CD4-positive, alpha-beta memory T cell (primary cell): ENCODE data around the gene TBC1D25. TPM values are rescaled to one million over a fixed set of nuclear protein-coding genes. Genes with fewer than 3 reads are reported as not detected.

Source experiments
- CTCF ChIA-PET: fragments of 350-600 bp; sonication (Branson Sonifier 250); formaldehyde crosslinking; loops from one replicate; lab custom pipeline; 2021; ENCODE audit warnings: inconsistent platforms; ENCODE audit not compliant: partially characterized antibody; lab: Charles Lee
- POLR2A ChIA-PET: fragments of 350-600 bp; sonication (Branson Sonifier 250); formaldehyde crosslinking; loops from one replicate; lab custom pipeline; 2021; ENCODE audit not compliant: partially characterized antibody; lab: Charles Lee
- DNase-seq, 5 donors: peaks; one replicate each; pipeline versions ENCODE4 v3.0.0 to v3.0.0-alpha.2; 2020 to 2022; ENCODE audit warnings: mixed read lengths in 1 of 5
- H3K27ac ChIP-seq: one replicate; pipeline ENCODE4 v1.7.0; 2013; ENCODE audit warnings: low read depth, low read length
- H3K27me3 ChIP-seq: 2 replicates; pipeline ENCODE4 v1.7.0; 2013; ENCODE audit warnings: mild to moderate bottlenecking, low read length, moderate library complexity; ENCODE audit not compliant: insufficient read depth
- H3K36me3 ChIP-seq: 2 replicates; pipeline ENCODE4 v1.7.0; 2013; ENCODE audit warnings: mild to moderate bottlenecking, low read length, moderate library complexity; ENCODE audit not compliant: insufficient read depth
- H3K4me1 ChIP-seq: 2 replicates; pipeline ENCODE4 v1.7.0; 2013; ENCODE audit warnings: mild to moderate bottlenecking, low read length, moderate library complexity; ENCODE audit not compliant: insufficient read depth
- H3K4me3 ChIP-seq, 2 donors: one replicate each; pipeline ENCODE4 v1.7.0; 2013; ENCODE audit warnings: low read length in 2 of 2, mild to moderate bottlenecking in 1 of 2
- H3K9me3 ChIP-seq, 2 donors: one replicate each; pipeline ENCODE4 v1.7.0; 2013; ENCODE audit warnings: low read length in 2 of 2, control low read depth in 1 of 2; ENCODE audit not compliant: control insufficient read depth in 1 of 2
- H3K27ac Mint-ChIP-seq, 7 donors: one replicate each; pipeline ENCODE4 v1.8.0; 2020 to 2021; ENCODE audit warnings: mixed read lengths in 7 of 7, mild to moderate bottlenecking in 6 of 7, inconsistent platforms in 3 of 7, moderate library complexity in 3 of 7
- H3K27me3 Mint-ChIP-seq, 2 donors: one replicate each; pipeline ENCODE4 v1.8.0; 2020 to 2021; ENCODE audit warnings: mixed read lengths in 2 of 2
- H3K36me3 Mint-ChIP-seq, 2 donors: one replicate each; pipeline ENCODE4 v1.8.0; 2020 to 2021; ENCODE audit warnings: mixed read lengths in 2 of 2, inconsistent platforms in 1 of 2, mild to moderate bottlenecking in 1 of 2
- H3K4me1 Mint-ChIP-seq, 4 donors: one replicate each; pipeline ENCODE4 v1.8.0; 2020 to 2021; ENCODE audit warnings: mixed read lengths in 4 of 4, mild to moderate bottlenecking in 1 of 4
- H3K4me3 Mint-ChIP-seq, 8 donors: one replicate each; pipeline ENCODE4 v1.8.0; 2020 to 2021; ENCODE audit warnings: mixed read lengths in 8 of 8, mild to moderate bottlenecking in 7 of 8, moderate library complexity in 6 of 8, inconsistent platforms in 3 of 8
- H3K9me3 Mint-ChIP-seq, 8 donors: one replicate each; pipeline ENCODE4 v1.8.0; 2020 to 2021; ENCODE audit warnings: mixed read lengths in 8 of 8, mild to moderate bottlenecking in 5 of 8, inconsistent platforms in 3 of 8, moderate library complexity in 1 of 8
- intact Hi-C: fragments of 100-400 bp; cut with micrococcal nuclease; formaldehyde crosslinking; loops from one replicate; pipeline ENCODE4 v1.15.1; 2023
- polyA plus RNA-seq, 2 donors: library from polyadenylated mRNA; unstranded; fragments of 300-500 nt; fragmentation: Illumina TruSeq; gene quantifications; one replicate each; pipeline ENCODE4 v1.2.3, GENCODE V29; 2021
- total RNA-seq, 2 experiments: library from RNA; stranded (reverse); gene quantifications; one replicate each; pipeline ENCODE4 v1.2.3, GENCODE V29; 2021

TBC1D25 gene
- total and polyA plus RNA-seq, 4 experiments from 2014 or later, result 18.6 to 24.5 (median 22.0) TPM

GRCh38 chrX:48573690-48574269 is 34.3 kb downstream of the TBC1D25 start:
- H3K27ac Mint-ChIP-seq, result peak overlapping the region; percentile 97 to 100 (median 98)
- H3K27ac ChIP-seq, result peak overlapping the region; percentile 96
- no peaks in the 10 kb centered on the region for H3K27me3 ChIP-seq
- peak overlapping the region; percentile 30 to 81 for H3K4me3 ChIP-seq
- DNase-seq, result peak in 1 of 5 donors; percentile 78
- H3K36me3 ChIP-seq, result peaks cover 32% of the 10 kb centered on the region
- POLR2A ChIA-PET, result interaction anchor here (0.9 to 2.9 kb wide), 29 partner anchors 10 to 1356 kb away, joined by 3 to 49 read pairs (median 5); partner anchors contain the start of genes EBP, ELK1, FTSJ1 and HDAC6
- peaks cover 7 to 30% (median 16%) of the 10 kb centered on the region in 4 donors for H3K4me1 Mint-ChIP-seq
- peaks cover 9 to 39% of the 10 kb centered on the region in 2 donors for H3K36me3 Mint-ChIP-seq
- no peaks in the 10 kb centered on the region for H3K27me3 Mint-ChIP-seq
- CTCF ChIA-PET, result interaction anchor here (1.2 to 1.7 kb wide), 2 partner anchors 26 to 34 kb away, joined by 3 to 9 read pairs; partner anchors contain the start of gene TBC1D25
- no peaks in the 10 kb centered on the region for H3K9me3 ChIP-seq
- H3K9me3 Mint-ChIP-seq, result peaks cover 0 to 6% (median 0%) of the 10 kb centered on the region in 8 donors
- H3K4me3 Mint-ChIP-seq, result peak overlapping the region; percentile 89 to 99 (median 97)
- intact Hi-C loops, result loop anchor here (1.0 kb wide), 5 partner anchors 24 to 490 kb away; partner anchors contain the start of genes FTSJ1, TBC1D25 and WDR13
- H3K4me1 ChIP-seq, result peaks cover 17% of the 10 kb centered on the region

- intact Hi-C loops, result loop anchor here (1.0 kb wide), 5 partner anchors 23 to 491 kb away; partner anchors contain the start of genes FTSJ1, TBC1D25 and WDR13
- H3K9me3 Mint-ChIP-seq, result peaks cover 0 to 6% (median 0%) of the 10 kb centered on the region in 8 donors
- H3K36me3 Mint-ChIP-seq, result peaks cover 12 to 44% of the 10 kb centered on the region in 2 donors
- peaks cover 35% of the 10 kb centered on the region for H3K36me3 ChIP-seq
- peak within 1 kb of the TSS; percentile 89 to 99 (median 97) for H3K4me3 Mint-ChIP-seq
- DNase-seq, result peak; percentile 90 to 97 (median 95)
- POLR2A ChIA-PET, result interaction anchor here (0.9 to 2.9 kb wide), 30 partner anchors 9 to 1357 kb away, joined by 3 to 49 read pairs (median 5); partner anchors contain the start of genes EBP, ELK1, FTSJ1 and HDAC6
- H3K27ac ChIP-seq, result peak within 1 kb of the TSS; percentile 96
- CTCF ChIA-PET, result interaction anchor here (1.7 kb wide), 1 partner anchor 35 kb away, joined by 9 read pairs; the partner anchor contains the start of gene TBC1D25
- H3K27me3 Mint-ChIP-seq, result no peaks in the 10 kb centered on the region
- H3K27me3 ChIP-seq, result no peaks in the 10 kb centered on the region
- H3K9me3 ChIP-seq, result no peaks in the 10 kb centered on the region
- peaks cover 17% of the 10 kb centered on the region for H3K4me1 ChIP-seq
- H3K4me3 ChIP-seq, result peak within 1 kb of the TSS; percentile 42 to 81
- peak within 1 kb of the TSS; percentile 97 to 100 (median 98) for H3K27ac Mint-ChIP-seq
- peaks cover 7 to 31% (median 18%) of the 10 kb centered on the region in 4 donors for H3K4me1 Mint-ChIP-seq
These were observed 35.1 kb downstream of the TBC1D25 start, which contains the start of gene RBM3 for GRCh38 chrX:48574270-48575266. Gene RBM3 (plus strand): TSS chrX:48574484. CDS start chrX:48575181, 697 bp downstream.

- DNase-seq, result no peak
- ChIA-PET POLR2A (interaction anchor here (0.8 to 2.9 kb wide), 6 partner anchors 8 to 226 kb away, joined by 3 to 49 read pairs (median 6); partner anchors contain the start of genes HDAC6 and TBC1D25), CTCF (interaction anchor here (0.9 kb wide), 1 partner anchor 36 kb away, joined by 3 read pairs; the partner anchor contains the start of gene TBC1D25)
- Histone ChIP-seq H3K4me1 (peaks cover 17% of the 10 kb centered on the region), H3K27ac (peak overlapping the region; percentile 96), H3K4me3 (peak overlapping the region in 1 of 2 donors; percentile 81), H3K9me3 (no peaks in the 10 kb centered on the region), H3K27me3 (no peaks in the 10 kb centered on the region), H3K36me3 (peaks cover 35% of the 10 kb centered on the region)
- peaks cover 7 to 35% (median 18%) of the 10 kb centered on the region in 4 donors for H3K4me1 Mint-ChIP-seq
- H3K27ac Mint-ChIP-seq, result peak overlapping the region; percentile 62 to 100 (median 80)
- peaks cover 12 to 48% of the 10 kb centered on the region in 2 donors for H3K36me3 Mint-ChIP-seq
- peaks cover 0 to 6% (median 0%) of the 10 kb centered on the region in 8 donors for H3K9me3 Mint-ChIP-seq
- no peaks in the 10 kb centered on the region for H3K27me3 Mint-ChIP-seq
- intact Hi-C loops, result no loop called here
- H3K4me3 Mint-ChIP-seq, result peak overlapping the region; percentile 52 to 98 (median 92)
These were observed 36.1 kb downstream of the TBC1D25 start for GRCh38 chrX:48575642-48576041.

- Mint-ChIP-seq H3K4me1 (peaks cover 7 to 35% (median 18%) of the 10 kb centered on the region in 4 donors), H3K27ac (peak overlapping the region; percentile 53 to 100 (median 80)), H3K27me3 (no peaks in the 10 kb centered on the region), H3K9me3 (peaks cover 0 to 6% (median 0%) of the 10 kb centered on the region in 8 donors), H3K36me3 (peaks cover 12 to 48% of the 10 kb centered on the region in 2 donors), H3K4me3 (peak overlapping the region in 7 of 8 donors; percentile 20 to 69 (median 33))
- Histone ChIP-seq H3K27ac (peak overlapping the region; percentile 96), H3K9me3 (no peaks in the 10 kb centered on the region), H3K27me3 (no peaks in the 10 kb centered on the region), H3K36me3 (peaks cover 35% of the 10 kb centered on the region), H3K4me1 (peaks cover 17% of the 10 kb centered on the region), H3K4me3 (no peak overlapping the region)
- CTCF ChIA-PET, result interaction anchor here (0.9 kb wide), 1 partner anchor 37 kb away, joined by 3 read pairs; the partner anchor contains the start of gene TBC1D25
- intact Hi-C loops, result no loop called here
- DNase-seq, result no peak
- POLR2A ChIA-PET, result interaction anchor here (0.8 to 2.9 kb wide), 3 partner anchors 7 to 36 kb away, joined by 3 to 49 read pairs (median 5); partner anchors contain the start of gene TBC1D25
These were observed 36.6 kb downstream of the TBC1D25 start for GRCh38 chrX:48576108-48576507.

GRCh38 chrX:48578661-48579128 is 39.2 kb downstream of the TBC1D25 start:
- Histone ChIP-seq H3K4me1 (peaks cover 17% of the 10 kb centered on the region), H3K27me3 (no peaks in the 10 kb centered on the region), H3K9me3 (no peaks in the 10 kb centered on the region), H3K4me3 (no peak overlapping the region), H3K27ac (no peak overlapping the region), H3K36me3 (peaks cover 35% of the 10 kb centered on the region)
- Mint-ChIP-seq H3K36me3 (peaks cover 12 to 48% of the 10 kb centered on the region in 2 donors), H3K27ac (peak overlapping the region in 3 of 7 donors; percentile 19 to 65 (median 39)), H3K4me3 (peak overlapping the region in 1 of 8 donors; percentile 20), H3K27me3 (no peaks in the 10 kb centered on the region), H3K4me1 (peaks cover 6 to 34% (median 19%) of the 10 kb centered on the region in 4 donors), H3K9me3 (peaks cover 0 to 6% (median 0%) of the 10 kb centered on the region in 8 donors)
- intact Hi-C loops, result no loop called here
- ChIA-PET CTCF (interaction anchor here (1.0 kb wide), 1 partner anchor 70 kb away, joined by 3 read pairs; no protein-coding TSS in a partner anchor), POLR2A (interaction anchor here (0.6 to 1.6 kb wide), 5 partner anchors 8 to 313 kb away, joined by 3 to 5 read pairs (median 3); partner anchors contain the start of gene WAS)
- DNase-seq, result no peak

- peaks cover 17% of the 10 kb centered on the region for H3K4me1 ChIP-seq
- Mint-ChIP-seq H3K9me3 (peaks cover 0 to 4% (median 0%) of the 10 kb centered on the region in 8 donors), H3K4me1 (peaks cover 2 to 28% (median 15%) of the 10 kb centered on the region in 4 donors), H3K27ac (peak overlapping the region in 4 of 7 donors; percentile 1 to 79 (median 52)), H3K27me3 (no peaks in the 10 kb centered on the region), H3K4me3 (no peak overlapping the region), H3K36me3 (peaks cover 12 to 45% of the 10 kb centered on the region in 2 donors)
- POLR2A ChIA-PET, result interaction anchor here (0.6 to 1.6 kb wide), 5 partner anchors 8 to 313 kb away, joined by 3 to 5 read pairs (median 3); partner anchors contain the start of gene WAS
- H3K27me3 ChIP-seq, result no peaks in the 10 kb centered on the region
- peak overlapping the region; percentile 4 for H3K27ac ChIP-seq
- DNase-seq, result no peak
- no peak overlapping the region for H3K4me3 ChIP-seq
- CTCF ChIA-PET, result interaction anchor here (1.0 kb wide), 1 partner anchor 69 kb away, joined by 3 read pairs; no protein-coding TSS in a partner anchor
- H3K36me3 ChIP-seq, result peaks cover 35% of the 10 kb centered on the region
- intact Hi-C loops, result no loop called here
- H3K9me3 ChIP-seq, result no peaks in the 10 kb centered on the region
These were observed 39.7 kb downstream of the TBC1D25 start for GRCh38 chrX:48579259-48579658.
